Medulla oblongata (tissue), 1 donor: Measurements from ENCODE around the gene NABP2.
A peak's percentile ranks its signal among the peaks of the same experiment; 100 is the strongest.
"Not testable (repeated sequence)": the region's sequence is repeated elsewhere in the genome, so short reads cannot be mapped to it uniquely, and the experiment has no call there.

ENCODE experiments used
- DNase-seq: peaks from one replicate; pipeline ENCODE4 v3.0.0-alpha.2; 2015; ENCODE audit errors: extremely low spot score

Gene NABP2

GRCh38 chr12:56244494-56244893, 20.4 kb downstream of the NABP2 start:
- DNase-seq, result no peak

DNA sequence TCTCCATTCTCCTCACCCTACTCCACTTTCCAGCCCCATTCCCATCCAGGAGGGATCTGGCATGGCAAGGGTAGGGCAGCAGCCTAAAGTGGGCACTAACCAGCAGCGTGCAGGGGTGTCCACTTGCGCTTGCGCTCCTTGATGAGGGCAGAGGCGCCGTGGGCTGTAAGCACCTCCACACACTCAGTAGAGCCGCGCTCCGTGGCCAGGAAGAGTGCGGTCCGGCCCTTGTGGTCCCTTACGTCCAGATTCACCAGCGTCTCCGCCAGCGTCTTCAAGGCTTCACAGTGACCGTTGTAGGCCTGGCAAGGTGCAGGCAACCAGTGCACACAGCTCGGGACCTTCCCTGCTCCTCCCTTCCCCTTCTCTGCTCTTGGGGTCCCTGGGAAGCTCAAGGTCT, 23.8 kb downstream of the NABP2 start:
- DNase-seq, result no peak

- no peak for DNase-seq
These were observed 24.6 kb downstream of the NABP2 start for GRCh38 chr12:56248711-56249110.

DNA sequence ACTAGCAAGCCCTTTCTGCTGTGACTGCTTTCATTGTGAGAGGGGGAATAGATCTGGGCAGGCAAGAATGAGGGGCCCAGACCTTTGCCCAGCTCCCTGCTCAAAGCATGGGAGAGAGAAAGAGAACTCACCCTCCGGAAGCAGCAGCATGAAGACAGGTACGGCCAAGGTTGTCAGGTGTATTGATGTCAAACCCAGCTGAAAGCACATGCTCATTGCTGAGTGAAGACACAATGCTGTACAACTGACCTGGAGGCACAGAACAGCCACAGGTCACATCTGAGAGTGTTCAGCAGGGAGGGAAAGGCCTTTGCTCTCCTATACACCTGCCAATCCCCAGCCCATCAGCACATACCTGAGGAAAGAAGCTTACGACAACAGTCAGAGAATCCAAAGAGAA, 28.5 kb downstream of the NABP2 start:
- no peak for DNase-seq

- DNase-seq, result no peak
These were observed 28.9 kb downstream of the NABP2 start for GRCh38 chr12:56253091-56253490.

DNA sequence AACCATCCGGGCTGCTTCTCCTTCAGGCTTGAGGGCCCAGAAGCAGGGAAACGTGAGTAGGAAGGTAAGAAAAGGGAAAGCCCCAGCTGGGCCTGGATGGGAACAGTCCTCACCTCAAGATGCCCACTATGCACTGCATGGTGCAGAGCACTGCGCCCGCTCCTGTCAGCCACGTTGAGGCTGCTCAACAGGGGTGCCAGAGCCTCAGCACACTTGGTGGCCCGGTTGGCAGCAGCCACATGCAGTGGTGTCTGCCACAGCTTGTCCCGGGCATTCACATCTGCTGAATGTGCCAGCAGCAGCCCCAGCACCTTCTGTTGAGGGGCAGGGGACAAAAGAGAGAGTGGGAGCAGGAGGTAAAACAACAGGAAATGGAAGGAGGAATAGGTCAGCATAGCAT, 31.5 kb downstream of the NABP2 start:
- no peak for DNase-seq

- DNase-seq, result no peak
These were observed 32.3 kb downstream of the NABP2 start for GRCh38 chr12:56256326-56256960.

DNA sequence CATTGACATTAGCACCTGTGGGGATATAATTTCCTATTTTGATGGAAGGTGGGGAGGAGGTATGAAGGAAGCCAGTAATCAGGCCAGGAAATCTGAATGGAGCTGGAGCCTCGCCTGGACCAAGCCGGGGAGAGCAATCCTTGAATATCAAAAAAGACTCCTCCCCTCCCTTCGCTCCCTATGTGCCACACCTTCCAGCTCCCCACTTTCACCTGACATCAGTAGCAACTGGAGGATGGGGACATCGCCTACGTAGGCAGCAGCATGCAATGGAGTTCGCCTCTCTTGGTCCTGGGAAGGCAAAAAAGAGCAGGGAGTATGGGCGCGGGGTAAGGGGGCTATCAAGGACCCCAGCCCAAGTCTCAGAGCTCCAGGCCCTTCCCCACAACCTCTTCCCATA, 32.9 kb downstream of the NABP2 start:
- DNase-seq, result no peak

DNA sequence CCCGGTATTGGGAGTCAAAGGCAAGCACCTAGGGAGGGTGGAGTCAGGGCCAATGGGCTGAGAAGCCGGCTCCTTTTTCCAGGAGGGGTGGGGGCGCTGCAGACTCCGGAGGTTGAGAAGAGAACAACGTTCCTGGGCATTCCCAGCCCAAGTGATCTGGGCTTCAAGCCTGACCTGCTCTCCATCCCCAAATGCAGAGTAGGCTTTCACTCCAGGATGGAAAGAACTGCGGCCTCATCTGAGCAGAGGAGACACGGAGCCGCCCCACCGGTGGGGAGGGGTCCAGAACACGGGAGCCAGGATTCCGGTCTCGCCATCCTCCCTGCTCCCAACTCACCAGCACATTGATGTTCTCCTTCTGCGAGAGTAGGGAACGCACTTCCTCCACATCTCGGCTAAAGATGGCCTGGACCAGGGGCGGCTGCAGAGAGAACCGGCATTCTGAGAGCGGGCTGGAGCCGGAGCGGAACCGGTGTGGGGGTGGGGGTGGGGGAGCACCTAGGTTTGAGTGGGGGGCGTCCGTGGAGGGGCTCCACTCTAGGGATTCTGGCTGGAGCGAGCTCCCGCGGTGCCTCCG, 33.4 kb downstream of the NABP2 start:
- no peak for DNase-seq

- DNase-seq, result peak; percentile 76
These were observed 34.1 kb downstream of the NABP2 start, which contains the start of gene ANKRD52 for GRCh38 chr12:56258068-56258819. TSS of gene ANKRD52 (minus strand) at chr12:56258384. CDS start at chr12:56258269, 115 bp downstream.

- no peak for DNase-seq
These were observed 34.7 kb downstream of the NABP2 start for GRCh38 chr12:56258820-56259183.

GRCh38 chr12:56260380-56260779, 36.2 kb downstream of the NABP2 start:
- no peak for DNase-seq

DNA sequence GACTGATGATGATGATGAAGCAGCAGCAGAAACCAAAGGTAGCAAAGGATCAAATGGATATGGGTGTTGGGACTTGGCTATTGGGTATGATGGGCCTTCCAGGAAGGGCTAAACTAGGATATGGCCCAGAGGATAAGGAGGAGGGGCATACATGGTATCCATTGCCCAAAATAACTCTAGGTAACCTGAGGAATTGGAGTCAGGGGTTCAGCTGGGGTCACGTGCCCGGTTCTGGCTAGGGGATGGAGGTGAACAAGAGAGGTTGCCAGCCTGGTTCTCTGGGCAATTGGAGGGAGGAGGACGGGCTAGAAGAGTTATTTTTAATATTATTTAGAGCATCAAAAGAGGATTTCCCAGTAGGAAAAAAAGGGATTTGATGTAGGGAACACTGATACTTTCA, 36.8 kb downstream of the NABP2 start:
- no peak for DNase-seq

DNA sequence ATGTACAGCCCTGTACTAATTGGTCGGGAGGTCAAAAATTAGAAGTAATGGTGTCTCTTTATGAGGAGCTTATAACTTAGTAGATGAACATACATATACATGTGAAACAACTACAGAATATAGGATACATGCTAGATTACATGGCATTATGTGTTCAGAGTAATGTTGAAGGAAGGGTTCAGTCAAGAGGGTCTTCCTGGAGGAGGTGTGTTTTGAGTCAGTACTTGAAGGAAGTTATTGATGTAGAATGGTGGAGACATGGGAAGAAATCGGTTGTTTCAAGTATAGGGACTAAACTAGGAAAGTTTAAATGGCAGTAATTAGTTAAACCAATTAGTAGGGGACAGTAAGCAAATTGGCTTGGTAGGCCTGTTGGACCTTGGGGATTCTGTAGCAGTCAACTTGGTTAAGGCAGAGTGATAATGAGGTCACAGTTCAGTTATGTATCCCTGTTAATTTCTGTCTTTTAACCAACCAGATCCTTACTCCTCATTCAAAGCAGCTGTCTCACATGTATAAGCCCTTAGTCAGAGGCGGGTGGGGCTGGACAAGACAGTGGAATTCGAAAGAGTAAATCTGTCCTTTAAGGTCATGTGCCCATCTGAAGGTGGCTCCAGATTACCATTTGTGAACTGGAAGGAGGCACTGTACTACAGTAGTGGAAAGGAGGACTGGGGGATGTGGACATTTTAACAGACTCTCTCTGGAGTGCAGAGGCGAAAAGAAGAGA, 37.5 kb downstream of the NABP2 start:
- no peak for DNase-seq

DNA sequence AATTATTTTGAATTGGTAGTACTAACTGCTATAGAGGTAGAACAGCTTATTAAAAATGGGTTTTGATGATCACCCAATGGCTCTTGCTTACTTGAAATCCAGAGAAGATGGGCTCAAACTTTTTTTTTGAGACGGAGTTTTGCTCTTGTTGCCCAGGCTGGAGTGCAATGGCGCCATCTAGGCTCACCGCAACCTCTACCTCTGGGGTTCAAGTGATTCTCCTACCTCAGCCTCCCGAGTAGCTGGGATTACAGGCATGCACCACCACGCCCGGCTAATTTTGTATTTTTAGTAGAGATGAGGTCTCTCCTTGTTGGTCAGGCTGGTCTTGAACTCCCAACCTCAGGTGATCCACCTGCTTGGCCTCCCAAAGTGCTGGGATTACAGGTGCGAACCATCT, 38.8 kb downstream of the NABP2 start:
- not testable (repeated sequence) for DNase-seq

GRCh38 chr12:56266068-56266692, 42.0 kb downstream of the NABP2 start:
- not testable (repeated sequence) for DNase-seq

DNA sequence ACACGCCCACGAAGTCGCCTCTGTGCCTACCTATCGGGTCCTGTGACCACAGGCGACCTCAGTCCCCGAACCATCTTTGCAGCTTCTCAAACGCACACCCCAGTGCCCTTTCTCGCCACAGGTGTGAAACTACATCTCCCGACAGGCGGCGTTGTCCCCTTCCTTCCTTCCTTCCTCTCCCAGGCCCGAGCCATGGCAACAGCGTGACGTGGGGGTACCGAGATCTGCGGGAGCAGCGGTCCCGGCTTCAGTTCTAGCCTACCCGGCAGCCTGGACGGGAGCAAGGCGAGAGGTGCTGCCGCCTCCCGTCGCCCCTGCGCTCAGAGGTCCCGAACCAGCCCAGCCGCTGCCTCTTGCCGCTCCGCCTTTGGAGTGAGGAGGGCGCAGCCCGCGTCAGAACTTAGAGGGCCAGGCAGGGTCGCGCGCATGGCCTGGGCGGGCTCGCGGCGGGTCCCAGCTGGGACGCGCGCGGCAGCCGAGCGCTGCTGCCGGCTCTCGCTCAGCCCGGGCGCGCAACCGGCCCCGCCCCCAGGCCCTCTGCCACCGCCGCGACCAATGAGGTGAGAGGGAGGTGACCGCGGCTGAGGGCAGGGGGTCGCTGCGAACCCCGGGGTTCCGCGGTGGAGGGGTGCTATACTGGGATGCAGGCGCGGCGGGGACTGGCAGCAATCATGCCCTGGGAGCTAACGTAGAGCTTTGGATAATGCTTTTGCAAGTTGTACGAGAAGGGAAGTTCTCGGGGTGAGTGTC, 42.7 kb downstream of the NABP2 start, which contains the start of gene COQ10A:
COQ10A (plus strand) TSS at position 250 of the 750 bp plus-strand sequence; CDS start at position 427, 177 bp downstream.
- peak; percentile 94 for DNase-seq

GRCh38 chr12:56267443-56268071, 43.4 kb downstream of the NABP2 start:
- DNase-seq, result peak; percentile 31

DNA sequence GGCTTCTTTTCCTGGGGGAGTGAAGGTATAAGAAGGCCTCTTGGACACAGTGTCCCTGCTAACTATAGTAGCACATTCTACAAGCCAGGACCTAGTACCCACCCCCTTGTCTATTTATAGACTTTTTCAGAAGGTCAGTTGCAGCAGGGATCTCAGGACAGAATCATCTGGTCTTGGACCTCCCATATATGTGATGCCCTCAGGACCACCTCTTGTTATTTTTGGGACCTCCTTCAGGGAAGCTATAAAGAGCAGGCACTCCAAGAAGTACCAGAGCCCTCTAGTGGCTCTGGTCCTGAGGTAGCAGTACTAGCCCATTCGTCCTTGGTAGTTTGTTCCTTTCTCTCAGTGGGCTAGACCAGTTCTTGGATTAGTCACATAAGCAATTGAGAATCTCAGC, 46.9 kb downstream of the NABP2 start:
- no peak for DNase-seq

- DNase-seq, result not testable (repeated sequence)
These were observed 48.3 kb downstream of the NABP2 start for GRCh38 chr12:56272468-56272867.

GRCh38 chr12:56274299-56274698, 50.2 kb downstream of the NABP2 start:
- DNase-seq, result no peak
